ENCODE data around the gene GMIP.

The GMIP gene

GRCh38 chr19:19655051-19655594, 11.7 kb upstream of the GMIP start:
- TF ChIP-seq NFIC (IDR thresholded peaks at IDR 0.05) (no peak), FOXM1 (IDR thresholded peaks at IDR 0.05; ENCODE audit: borderline replicate concordance, low read depth) (no peak), TEAD4 (IDR thresholded peaks at IDR 0.05) (no peak), USF1 (IDR thresholded peaks at IDR 0.05) (no peak), YY1 (IDR thresholded peaks at IDR 0.05; ENCODE audit: low read depth) (no peak), EGR1 (IDR thresholded peaks at IDR 0.05) (no peak), CREB1 (IDR thresholded peaks at IDR 0.05; ENCODE audit: low read depth) (no peak)
- TF ChIP-seq, protein P1, sequence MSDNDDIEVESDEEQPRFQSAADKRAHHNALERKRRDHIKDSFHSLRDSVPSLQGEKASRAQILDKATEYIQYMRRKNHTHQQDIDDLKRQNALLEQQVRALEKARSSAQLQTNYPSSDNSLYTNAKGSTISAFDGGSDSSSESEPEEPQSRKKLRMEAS (IDR thresholded peaks at IDR 0.05): no peak

GRCh38 chr19:19654441-19654840, 11.0 kb upstream of the GMIP start:
- TF ChIP-seq TAF1 (IDR thresholded peaks at IDR 0.05; ENCODE audit: low read depth) (no peak), REST (IDR thresholded peaks at IDR 0.05; ENCODE audit: low read depth) (no peak), EP300 (IDR thresholded peaks at IDR 0.05; ENCODE audit: borderline replicate concordance) (no peak), EGR1 (IDR thresholded peaks at IDR 0.05) (no peak), RAD21 (IDR thresholded peaks at IDR 0.05; ENCODE audit: low read depth) (no peak), TEAD4 (IDR thresholded peaks at IDR 0.05) (no peak), CREB1 (IDR thresholded peaks at IDR 0.05; ENCODE audit: low read depth) (no peak), ZBTB7A (IDR thresholded peaks at IDR 0.05; ENCODE audit: low read depth) (no peak), CEBPB (IDR thresholded peaks at IDR 0.05) (no peak), YY1 (IDR thresholded peaks at IDR 0.05; ENCODE audit: low read depth) (no peak), TCF12 (IDR thresholded peaks at IDR 0.05; ENCODE audit: low read depth) (no peak), FOXM1 (IDR thresholded peaks at IDR 0.05; ENCODE audit: borderline replicate concordance, low read depth) (no peak)
- TF ChIP-seq, protein P1 (IDR thresholded peaks at IDR 0.05): no peak

- TF ChIP-seq EP300 (IDR thresholded peaks at IDR 0.05; ENCODE audit: borderline replicate concordance) (no peak), REST (IDR thresholded peaks at IDR 0.05; ENCODE audit: low read depth) (no peak), TAF1 (IDR thresholded peaks at IDR 0.05; ENCODE audit: low read depth) (no peak), YY1 (IDR thresholded peaks at IDR 0.05; ENCODE audit: low read depth) (no peak), CEBPB (IDR thresholded peaks at IDR 0.05) (no peak), EGR1 (IDR thresholded peaks at IDR 0.05) (no peak), TEAD4 (IDR thresholded peaks at IDR 0.05) (no peak), RAD21 (IDR thresholded peaks at IDR 0.05; ENCODE audit: low read depth) (no peak)
- TF ChIP-seq, protein P1 (IDR thresholded peaks at IDR 0.05): no peak
Measured at GRCh38 chr19:19653597-19654147, 10.2 kb upstream of the GMIP start.

GRCh38 chr19:19652482-19653295, 9.2 kb upstream of the GMIP start:
- TF ChIP-seq TCF12 (IDR thresholded peaks at IDR 0.05; ENCODE audit: low read depth): no peak
- TF ChIP-seq RAD21 (IDR thresholded peaks at IDR 0.05; ENCODE audit: low read depth): no peak
- TF ChIP-seq EGR1 (IDR thresholded peaks at IDR 0.05): no peak

GRCh38 chr19:19651076-19651475, 7.6 kb upstream of the GMIP start:
- TF ChIP-seq NFIC (IDR thresholded peaks at IDR 0.05) (no peak), CEBPB (IDR thresholded peaks at IDR 0.05) (no peak), TEAD4 (IDR thresholded peaks at IDR 0.05) (no peak), CREB1 (IDR thresholded peaks at IDR 0.05; ENCODE audit: low read depth) (no peak), EGR1 (IDR thresholded peaks at IDR 0.05) (no peak), USF1 (IDR thresholded peaks at IDR 0.05) (no peak), FOXM1 (IDR thresholded peaks at IDR 0.05; ENCODE audit: borderline replicate concordance, low read depth) (no peak)

Measured in Ishikawa (cell line).